ENCODE measurements around the gene DXO. TPM values are rescaled to one million over a fixed set of nuclear protein-coding genes. Genes with fewer than 3 reads are reported as not detected.

The DXO gene
- total RNA-seq, 1 experiment from 2014 or later = 23.7 TPM

- no peak for DNase-seq
- no peak for TF ChIP-seq CTCF (IDR thresholded peaks at IDR 0.05; ENCODE audit: insufficient read depth in 1 of 2, low read depth in 1 of 2, low read length in 1 of 2, severe bottlenecking in 1 of 2, unreplicated experiment in 1 of 2)
- Histone ChIP-seq H3K9me3 (no peaks in the 10 kb centered on the region), H3K4me3 (ENCODE audit: low read depth, low read length) (peak overlapping the region; percentile 76), H3K4me1 (peaks cover 5% of the 10 kb centered on the region; the same call in 1 of the 2 replicates), H3K36me3 (ENCODE audit: control insufficient read depth, insufficient read depth, low read length) (peaks cover 1% of the 10 kb centered on the region; the same call in 1 of the 2 replicates), H3K27me3 (replicated peaks; ENCODE audit: control insufficient read depth, insufficient read depth, low read length) (no peaks in the 10 kb centered on the region)
- peak overlapping the region; percentile 67 for H3K4me3 Mint-ChIP-seq (ENCODE audit: unreplicated experiment)
- POLR2A ChIA-PET = interaction anchor here (0.6 to 2.4 kb wide), 12 partner anchors 12 to 226 kb away, joined by 3 to 18 read pairs (median 4); partner anchors contain the start of genes CFB, HSPA1A, HSPA1B and HSPA1L
- H3K36me3 Mint-ChIP-seq (ENCODE audit: insufficient read depth, unreplicated experiment) = peaks cover 68% of the 10 kb centered on the region
- H3K27ac Mint-ChIP-seq (ENCODE audit: unreplicated experiment) = peak overlapping the region; percentile 82
- CTCF ChIA-PET = interaction anchor here (1.3 to 1.6 kb wide), 2 partner anchors 19 to 73 kb away, joined by 3 to 4 read pairs; no protein-coding TSS in a partner anchor
- H3K27me3 Mint-ChIP-seq (ENCODE audit: insufficient read depth, unreplicated experiment) = no peaks in the 10 kb centered on the region
- TSS peak; percentile 75 for BruUV-seq (replicated peaks)
- intact Hi-C loops (cut with micrococcal nuclease; ENCODE audit: unreplicated experiment) = no loop called here
- no peaks in the 10 kb centered on the region for H3K9me3 Mint-ChIP-seq (ENCODE audit: unreplicated experiment)
- peaks cover 21% of the 10 kb centered on the region for H3K4me1 Mint-ChIP-seq (ENCODE audit: low read depth, unreplicated experiment)
These were observed 502 bp downstream of the DXO start for GRCh38 chr6:31971279-31971992.

GRCh38 chr6:31970604-31971271, 1.2 kb downstream of the DXO start:
- Mint-ChIP-seq H3K27ac (ENCODE audit: unreplicated experiment) (peak overlapping the region; percentile 82), H3K4me3 (ENCODE audit: unreplicated experiment) (peak overlapping the region; percentile 67), H3K9me3 (ENCODE audit: unreplicated experiment) (no peaks in the 10 kb centered on the region), H3K36me3 (ENCODE audit: insufficient read depth, unreplicated experiment) (peaks cover 67% of the 10 kb centered on the region), H3K4me1 (ENCODE audit: low read depth, unreplicated experiment) (peaks cover 21% of the 10 kb centered on the region), H3K27me3 (ENCODE audit: insufficient read depth, unreplicated experiment) (no peaks in the 10 kb centered on the region)
- Histone ChIP-seq H3K9me3 (no peaks in the 10 kb centered on the region), H3K27me3 (replicated peaks; ENCODE audit: control insufficient read depth, insufficient read depth, low read length) (no peaks in the 10 kb centered on the region), H3K4me1 (peaks cover 5% of the 10 kb centered on the region; the same call in 1 of the 2 replicates), H3K36me3 (ENCODE audit: control insufficient read depth, insufficient read depth, low read length) (peaks cover 1% of the 10 kb centered on the region; the same call in 1 of the 2 replicates), H3K4me3 (ENCODE audit: low read depth, low read length) (peak overlapping the region; percentile 76)
- DNase-seq = no peak
- intact Hi-C loops (cut with micrococcal nuclease; ENCODE audit: unreplicated experiment) = no loop called here
- CTCF ChIA-PET = interaction anchor here (0.6 to 1.9 kb wide), 2 partner anchors 18 to 107 kb away, joined by 3 to 5 read pairs; no protein-coding TSS in a partner anchor
- TF ChIP-seq CTCF (IDR thresholded peaks at IDR 0.05; ENCODE audit: insufficient read depth in 1 of 2, low read depth in 1 of 2, low read length in 1 of 2, severe bottlenecking in 1 of 2, unreplicated experiment in 1 of 2) = no peak
- BruUV-seq (replicated peaks) = no TSS peak
- POLR2A ChIA-PET = interaction anchor here (0.7 to 2.4 kb wide), 4 partner anchors 12 to 72 kb away, joined by 4 to 18 read pairs (median 7); partner anchors contain the start of genes NELFE and SKIC2

Measured in Caco-2 (cell line).